ENCODE results near the gene RHCE. TPM values are rescaled to one million over a fixed set of nuclear protein-coding genes. Genes with fewer than 3 reads are reported as not detected.
A peak's percentile ranks its signal among the peaks of the same experiment; 100 is the strongest.

Gene RHCE
- total RNA-seq, 1 experiment from 2014 or later = not detected

DNA sequence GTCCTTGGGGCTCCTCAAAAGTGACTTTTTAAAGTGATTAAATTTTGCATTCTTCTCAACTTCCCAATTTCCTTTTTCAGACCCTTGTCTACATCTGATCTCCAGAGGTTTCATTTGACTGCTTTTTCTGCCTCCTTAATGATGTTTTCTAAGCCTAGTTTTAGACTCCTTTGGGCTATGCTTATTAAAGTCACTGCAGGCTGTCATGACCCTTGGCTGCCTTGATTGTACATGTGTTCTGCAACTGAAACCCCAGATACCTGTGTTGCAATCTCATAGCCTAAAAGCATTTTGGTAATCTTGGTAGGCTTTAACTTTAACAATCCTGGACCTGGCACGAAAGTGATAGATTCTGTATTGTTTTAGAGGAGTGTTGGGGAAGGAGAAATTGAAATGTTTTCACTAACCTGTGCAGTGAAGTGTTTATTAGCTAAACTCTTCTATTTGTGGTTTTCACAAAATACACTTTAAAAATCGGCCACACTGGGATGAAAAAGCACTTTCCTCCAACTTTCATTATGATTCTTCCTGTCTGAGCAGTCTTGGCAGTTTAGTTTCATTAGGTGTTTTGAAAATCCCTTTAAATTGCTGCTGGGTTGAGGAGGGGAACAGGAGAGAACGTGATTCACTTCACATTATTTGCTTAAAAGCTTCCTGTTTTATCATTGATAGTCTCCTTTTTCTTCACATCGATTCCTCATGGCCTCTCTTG, 14.9 kb upstream of the RHCE start:
- no TSS peak for BruUV-seq (replicated peaks)

DNA sequence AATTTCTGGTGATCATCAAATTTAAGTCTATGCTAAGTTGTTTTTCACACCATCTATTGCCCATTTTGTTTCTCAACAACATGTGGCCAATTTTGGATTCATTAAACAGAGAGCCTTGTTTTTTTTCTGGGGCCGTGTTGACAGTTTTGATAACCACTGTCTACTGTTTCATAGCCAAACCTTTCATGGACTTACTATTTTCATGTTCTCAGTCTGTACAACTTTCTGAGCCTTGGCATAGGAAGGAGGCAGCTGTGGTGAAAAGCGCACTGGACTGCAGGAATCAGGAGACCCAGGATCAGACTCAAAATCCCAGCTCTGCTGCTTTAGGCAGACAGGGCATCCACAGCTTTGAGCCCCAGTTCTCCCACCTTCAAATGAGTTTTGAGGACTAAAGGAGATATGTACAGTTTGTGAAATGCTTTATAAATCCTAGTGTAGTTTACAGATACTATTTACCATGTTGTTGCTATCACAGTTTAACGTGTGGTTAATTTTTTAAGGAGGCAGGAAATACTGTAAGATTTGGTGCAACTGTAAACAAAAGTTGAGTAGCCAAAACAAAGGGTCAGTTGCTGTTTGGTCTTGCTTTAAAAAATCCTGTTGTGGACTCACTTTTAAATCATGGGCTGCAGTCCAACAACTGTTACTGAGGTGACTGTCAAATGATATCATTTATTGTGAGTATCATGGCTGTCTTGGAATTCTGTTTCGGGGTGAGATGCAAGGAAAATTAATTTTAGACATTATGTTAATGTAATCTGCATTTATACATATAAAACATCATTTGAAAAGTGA, 13.0 kb upstream of the RHCE start:
- H3K27me3 Mint-ChIP-seq (ENCODE audit: insufficient read depth, unreplicated experiment) = no peaks in the 10 kb centered on the region
- Histone ChIP-seq H3K9me3 (no peaks in the 10 kb centered on the region), H3K4me3 (ENCODE audit: low read depth, low read length) (no peak overlapping the region), H3K36me3 (ENCODE audit: control insufficient read depth, insufficient read depth, low read length) (no peaks in the 10 kb centered on the region), H3K27me3 (replicated peaks; ENCODE audit: control insufficient read depth, insufficient read depth, low read length) (no peaks in the 10 kb centered on the region), H3K4me1 (no peaks in the 10 kb centered on the region)
- DNase-seq = no peak
- H3K27ac Mint-ChIP-seq (ENCODE audit: unreplicated experiment) = no peak overlapping the region
- POLR2A ChIA-PET = no interaction called here
- H3K4me3 Mint-ChIP-seq (ENCODE audit: unreplicated experiment) = no peak overlapping the region
- intact Hi-C loops (cut with micrococcal nuclease; ENCODE audit: unreplicated experiment) = loop anchor here (10.0 kb wide), 1 partner anchor 71 kb away; no protein-coding TSS in a partner anchor
- no peaks in the 10 kb centered on the region for H3K9me3 Mint-ChIP-seq (ENCODE audit: unreplicated experiment)
- TF ChIP-seq, protein P1, sequence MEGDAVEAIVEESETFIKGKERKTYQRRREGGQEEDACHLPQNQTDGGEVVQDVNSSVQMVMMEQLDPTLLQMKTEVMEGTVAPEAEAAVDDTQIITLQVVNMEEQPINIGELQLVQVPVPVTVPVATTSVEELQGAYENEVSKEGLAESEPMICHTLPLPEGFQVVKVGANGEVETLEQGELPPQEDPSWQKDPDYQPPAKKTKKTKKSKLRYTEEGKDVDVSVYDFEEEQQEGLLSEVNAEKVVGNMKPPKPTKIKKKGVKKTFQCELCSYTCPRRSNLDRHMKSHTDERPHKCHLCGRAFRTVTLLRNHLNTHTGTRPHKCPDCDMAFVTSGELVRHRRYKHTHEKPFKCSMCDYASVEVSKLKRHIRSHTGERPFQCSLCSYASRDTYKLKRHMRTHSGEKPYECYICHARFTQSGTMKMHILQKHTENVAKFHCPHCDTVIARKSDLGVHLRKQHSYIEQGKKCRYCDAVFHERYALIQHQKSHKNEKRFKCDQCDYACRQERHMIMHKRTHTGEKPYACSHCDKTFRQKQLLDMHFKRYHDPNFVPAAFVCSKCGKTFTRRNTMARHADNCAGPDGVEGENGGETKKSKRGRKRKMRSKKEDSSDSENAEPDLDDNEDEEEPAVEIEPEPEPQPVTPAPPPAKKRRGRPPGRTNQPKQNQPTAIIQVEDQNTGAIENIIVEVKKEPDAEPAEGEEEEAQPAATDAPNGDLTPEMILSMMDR (IDR thresholded peaks at IDR 0.05; ENCODE audit: insufficient read depth in 1 of 2, low read depth in 1 of 2, low read length in 1 of 2, severe bottlenecking in 1 of 2, unreplicated experiment in 1 of 2) = no peak
- peaks cover 5% of the 10 kb centered on the region for H3K36me3 Mint-ChIP-seq (ENCODE audit: insufficient read depth, unreplicated experiment)
- CTCF ChIA-PET = no interaction called here
- H3K4me1 Mint-ChIP-seq (ENCODE audit: low read depth, unreplicated experiment) = no peaks in the 10 kb centered on the region
- BruUV-seq (replicated peaks) = no TSS peak

More for the DNA sequence above, 14.9 kb upstream of the RHCE start:
- Histone ChIP-seq H3K27me3 (replicated peaks; ENCODE audit: control insufficient read depth, insufficient read depth, low read length) (no peaks in the 10 kb centered on the region), H3K4me1 (no peaks in the 10 kb centered on the region), H3K9me3 (no peaks in the 10 kb centered on the region), H3K4me3 (ENCODE audit: low read depth, low read length) (no peak overlapping the region), H3K36me3 (ENCODE audit: control insufficient read depth, insufficient read depth, low read length) (no peaks in the 10 kb centered on the region)
- DNase-seq = no peak
- POLR2A ChIA-PET = no interaction called here
- CTCF ChIA-PET = no interaction called here
- TF ChIP-seq, protein P1 (IDR thresholded peaks at IDR 0.05; ENCODE audit: insufficient read depth in 1 of 2, low read depth in 1 of 2, low read length in 1 of 2, severe bottlenecking in 1 of 2, unreplicated experiment in 1 of 2) = no peak
- intact Hi-C loops (cut with micrococcal nuclease; ENCODE audit: unreplicated experiment) = loop anchor here (10.0 kb wide), 1 partner anchor 69 kb away; no protein-coding TSS in a partner anchor
- Mint-ChIP-seq H3K4me3 (ENCODE audit: unreplicated experiment) (no peak overlapping the region), H3K4me1 (ENCODE audit: low read depth, unreplicated experiment) (no peaks in the 10 kb centered on the region), H3K9me3 (ENCODE audit: unreplicated experiment) (no peaks in the 10 kb centered on the region), H3K27ac (ENCODE audit: unreplicated experiment) (no peak overlapping the region), H3K27me3 (ENCODE audit: insufficient read depth, unreplicated experiment) (no peaks in the 10 kb centered on the region), H3K36me3 (ENCODE audit: insufficient read depth, unreplicated experiment) (peaks cover under 1% of the 10 kb centered on the region)

DNA sequence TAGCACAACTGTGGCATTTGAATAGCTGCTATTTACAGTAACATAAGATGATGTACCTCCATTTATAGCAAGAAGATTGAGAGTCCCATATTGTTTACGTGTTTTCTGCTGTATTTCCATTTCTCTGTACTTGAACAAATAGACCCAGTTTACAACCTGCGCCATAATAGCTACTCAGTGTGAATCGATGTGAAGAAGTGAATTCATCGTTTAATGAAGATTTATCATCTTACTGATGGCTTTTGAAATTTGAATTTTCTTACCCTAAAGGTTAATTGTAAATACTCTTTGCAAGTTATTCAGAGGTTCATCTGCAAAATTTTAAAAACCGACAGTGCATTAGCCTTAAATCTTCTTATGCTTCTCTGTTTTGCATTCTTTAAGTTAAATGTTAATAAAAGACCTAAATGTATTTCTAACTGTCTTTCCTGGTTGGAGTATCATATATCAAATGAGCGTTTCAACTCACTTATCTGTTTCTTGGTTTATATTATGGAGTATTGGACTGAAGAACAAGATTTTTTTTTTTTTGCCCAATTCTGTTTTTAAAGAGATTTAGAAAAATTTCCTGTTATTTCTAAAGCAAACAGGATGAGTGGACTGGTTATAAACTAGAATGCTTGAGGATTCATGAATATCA, 12.2 kb upstream of the RHCE start:
- Mint-ChIP-seq H3K4me1 (ENCODE audit: low read depth, unreplicated experiment) (no peaks in the 10 kb centered on the region), H3K27me3 (ENCODE audit: insufficient read depth, unreplicated experiment) (no peaks in the 10 kb centered on the region), H3K36me3 (ENCODE audit: insufficient read depth, unreplicated experiment) (peaks cover 5% of the 10 kb centered on the region), H3K4me3 (ENCODE audit: unreplicated experiment) (no peak overlapping the region), H3K27ac (ENCODE audit: unreplicated experiment) (no peak overlapping the region), H3K9me3 (ENCODE audit: unreplicated experiment) (no peaks in the 10 kb centered on the region)
- CTCF ChIA-PET = no interaction called here
- TSS peak; percentile 45 for BruUV-seq (replicated peaks)
- intact Hi-C loops (cut with micrococcal nuclease; ENCODE audit: unreplicated experiment) = loop anchor here (10.0 kb wide), 1 partner anchor 72 kb away; no protein-coding TSS in a partner anchor
- no peak for DNase-seq
- POLR2A ChIA-PET = no interaction called here
- Histone ChIP-seq H3K4me1 (no peaks in the 10 kb centered on the region), H3K4me3 (ENCODE audit: low read depth, low read length) (no peak overlapping the region), H3K27me3 (replicated peaks; ENCODE audit: control insufficient read depth, insufficient read depth, low read length) (no peaks in the 10 kb centered on the region), H3K9me3 (no peaks in the 10 kb centered on the region), H3K36me3 (ENCODE audit: control insufficient read depth, insufficient read depth, low read length) (no peaks in the 10 kb centered on the region)
- TF ChIP-seq, protein P1 (IDR thresholded peaks at IDR 0.05; ENCODE audit: insufficient read depth in 1 of 2, low read depth in 1 of 2, low read length in 1 of 2, severe bottlenecking in 1 of 2, unreplicated experiment in 1 of 2) = no peak

Data from Caco-2 (cell line).